ENCODE data around the gene EEFSEC.

- TF ChIP-seq CTCF (IDR thresholded peaks at IDR 0.05), result no peak
- no peak for TF ChIP-seq POLR2AphosphoS5 (IDR thresholded peaks at IDR 0.05)
Observed at GRCh38 chr3:128247666-128248409, 94.6 kb downstream of the EEFSEC start.
